Endothelial cell of umbilical vein (primary cell): ENCODE results near the gene TAB3. TPM values are rescaled to one million over a fixed set of nuclear protein-coding genes. Genes with fewer than 3 reads are reported as not detected.

Experiments
- BruUV-seq: library from RNA; stranded (reverse); fragments of 400-500 nt; replicated peaks from 2 replicates; lab custom pipeline; 2021; lab: Mats Ljungman, UMichigan
- CTCF ChIA-PET: fragments of 300-600, 350-600 bp; sonication (Branson Sonifier 250); formaldehyde crosslinking; loops from one replicate; lab custom pipeline; 2021; ENCODE audit warnings: antibody characterized with exemption, inconsistent platforms; lab: Charles Lee
- POLR2A ChIA-PET: fragments of 300-600, 350-600 bp; sonication (Branson Sonifier 250); formaldehyde crosslinking; loops from one replicate; lab custom pipeline; 2021; ENCODE audit warnings: antibody characterized with exemption, inconsistent platforms; lab: Charles Lee
- DNase-seq: peaks from one replicate; pipeline ENCODE4 v3.0.0-alpha.2; 2011; ENCODE audit warnings: low read depth, low spot score
- FAIRE-seq: peaks from 2 replicates; lab custom pipeline; 2011; peaks lifted over from hg19 to GRCh38; lab: Jason Lieb, UNC
- H2AFZ ChIP-seq: 2 replicates; pipeline ENCODE4 v1.6.0; 2012; ENCODE audit warnings: low read depth, low read length, control low read depth, inconsistent platforms
- H3K27ac ChIP-seq: 2 replicates; pipeline ENCODE4 v1.5.1; 2011; ENCODE audit warnings: low read depth, mild to moderate bottlenecking, control low read depth, low read length, moderate library complexity; ENCODE audit not compliant: insufficient read depth
- H3K27me3 ChIP-seq, 2 experiments: 2 replicates each; pipeline versions ENCODE4 v1.6.0 to v1.6.1; 2011; ENCODE audit warnings: low read length in 2 of 2, mixed read lengths in 1 of 2; ENCODE audit not compliant: control insufficient read depth in 2 of 2, insufficient read depth in 2 of 2
- H3K36me3 ChIP-seq, 2 experiments: 2 replicates in 1 of 2; 3 replicates in 1 of 2; pipeline ENCODE4 v1.5.1; 2011; ENCODE audit warnings: low read length in 2 of 2, mild to moderate bottlenecking in 1 of 2, moderate library complexity in 1 of 2; ENCODE audit not compliant: control insufficient read depth in 2 of 2, insufficient read depth in 2 of 2; ENCODE audit errors: extremely low read depth in 1 of 2
- H3K4me1 ChIP-seq: 3 replicates; pipeline ENCODE4 v1.5.1; 2011; ENCODE audit warnings: mild to moderate bottlenecking, low read length; ENCODE audit not compliant: control insufficient read depth, insufficient read depth; ENCODE audit errors: extremely low read depth
- H3K4me2 ChIP-seq: 2 replicates; pipeline ENCODE4 v1.6.1; 2011; ENCODE audit warnings: low read length, control low read depth, mixed read lengths; ENCODE audit not compliant: insufficient read depth
- H3K4me3 ChIP-seq, 3 experiments: fragments of 200-600 bp in 1 of 3; sonication (generic), shearing (Covaris generic) in 1 of 3; replicated peaks in 1 of 3; 2 replicates each; pipeline ENCODE4 v1.5.1; 2011 to 2016; ENCODE audit warnings: control low read depth in 3 of 3, low read length in 3 of 3, mild to moderate bottlenecking in 2 of 3, inconsistent platforms in 1 of 3, low read depth in 1 of 3, moderate library complexity in 1 of 3; ENCODE audit not compliant: insufficient read depth in 1 of 3
- H3K79me2 ChIP-seq: 2 replicates; pipeline ENCODE4 v1.6.0; 2012; ENCODE audit warnings: low read length, inconsistent platforms; ENCODE audit not compliant: control insufficient read depth, insufficient read depth
- H3K9ac ChIP-seq: replicated peaks from 2 replicates; pipeline ENCODE3; 2011; ENCODE audit warnings: low read length, control low read depth; ENCODE audit not compliant: insufficient read depth; ENCODE audit errors: extremely low read depth
- H3K9me1 ChIP-seq: replicated peaks from 3 replicates; pipeline ENCODE4 v1.6.0; 2011; ENCODE audit warnings: mild to moderate bottlenecking, low read length; ENCODE audit not compliant: control insufficient read depth, insufficient read depth; ENCODE audit errors: extremely low read depth
- H3K9me3 ChIP-seq: replicated peaks from 2 replicates; pipeline ENCODE4 v1.5.1; 2012; ENCODE audit warnings: low read length, inconsistent platforms; ENCODE audit not compliant: control insufficient read depth, insufficient read depth
- H4K20me1 ChIP-seq: replicated peaks from 2 replicates; pipeline ENCODE3; 2011; ENCODE audit warnings: mild to moderate bottlenecking, low read length; ENCODE audit not compliant: control insufficient read depth, insufficient read depth; ENCODE audit errors: extremely low read depth
- EZH2 ChIP-seq: IDR thresholded peaks from 2 replicates; pipeline ENCODE4 v1.6.1; 2012; ENCODE audit warnings: borderline replicate concordance, low read depth, mild to moderate bottlenecking, moderate library complexity, low read length, inconsistent platforms; ENCODE audit not compliant: severe bottlenecking
- FOS ChIP-seq: IDR thresholded peaks from 2 replicates; pipeline ENCODE4 v1.6.1; 2011; ENCODE audit warnings: mild to moderate bottlenecking, low read length, moderate library complexity, borderline replicate concordance; ENCODE audit not compliant: insufficient read depth
- GATA2 ChIP-seq: IDR thresholded peaks from 2 replicates; pipeline ENCODE4 v1.7.0; 2011; ENCODE audit warnings: low read depth, mild to moderate bottlenecking, moderate library complexity, mixed read lengths, low read length; ENCODE audit not compliant: insufficient read length, insufficient read depth
- JUN ChIP-seq: IDR thresholded peaks from 2 replicates; pipeline ENCODE4 v1.6.1; 2011; ENCODE audit warnings: borderline replicate concordance, low read depth; ENCODE audit not compliant: insufficient read length, insufficient read depth
- MYC ChIP-seq: IDR thresholded peaks from one replicate; pipeline ENCODE4 v1.6.1; 2011; ENCODE audit warnings: mild to moderate bottlenecking, low read depth, low read length
- POLR2A ChIP-seq: IDR thresholded peaks from 2 replicates; pipeline ENCODE4 v1.6.1; 2012; ENCODE audit warnings: low read depth, mild to moderate bottlenecking, control low read depth, low read length
- dilution Hi-C: fragments of 300-500 bp; cut with MboI; formaldehyde crosslinking; loops from one replicate; pipeline ENCODE4 v1.15.0; 2019; ENCODE audit warnings: low sequenced_read_pairs; ENCODE audit not compliant: extremely low pct_ligation_motif_present
- intact Hi-C: fragments of 100-400 bp; cut with micrococcal nuclease; formaldehyde crosslinking; loops from one replicate; pipeline ENCODE4 v1.10.0; 2022
- polyA plus RNA-seq, 4 experiments: library from polyadenylated mRNA; depleted of rRNA in 3 of 4; stranded (reverse) in 3 of 4; unstranded in 1 of 4; fragments of >200 nt; gene quantifications; 2 replicates each; pipeline versions ENCODE4 v1.2.1 to v1.2.3, GENCODE V29; 2011 to 2012; ENCODE audit warnings: missing spikeins in 1 of 4
- total RNA-seq: library from RNA; stranded (reverse); gene quantifications from 2 replicates; pipeline ENCODE4 v1.2.3, GENCODE V29; 2021
- TF ChIP-seq, protein P1 (sequence below), 2 donors: IDR thresholded peaks; 1 replicate in 1 of 2; 2 replicates in 1 of 2; pipeline ENCODE4 v1.5.1; 2011; ENCODE audit warnings: low read length in 2 of 2, mild to moderate bottlenecking in 2 of 2, moderate library complexity in 2 of 2, control low read depth in 1 of 2, inconsistent platforms in 1 of 2, low read depth in 1 of 2; ENCODE audit not compliant: insufficient read depth in 1 of 2; ENCODE audit errors: extremely low read depth in 1 of 2
- TF ChIP-seq, protein P2 (sequence below): IDR thresholded peaks from 2 replicates; pipeline ENCODE4 v1.6.1; 2011; ENCODE audit not compliant: insufficient read depth, insufficient read length

The TAB3 gene
- total and polyA plus RNA-seq, 2 donors (not counting 3 experiments of a cell fraction or from before 2014, with no cell fraction given), result 11.5 to 11.7 TPM

DNA sequence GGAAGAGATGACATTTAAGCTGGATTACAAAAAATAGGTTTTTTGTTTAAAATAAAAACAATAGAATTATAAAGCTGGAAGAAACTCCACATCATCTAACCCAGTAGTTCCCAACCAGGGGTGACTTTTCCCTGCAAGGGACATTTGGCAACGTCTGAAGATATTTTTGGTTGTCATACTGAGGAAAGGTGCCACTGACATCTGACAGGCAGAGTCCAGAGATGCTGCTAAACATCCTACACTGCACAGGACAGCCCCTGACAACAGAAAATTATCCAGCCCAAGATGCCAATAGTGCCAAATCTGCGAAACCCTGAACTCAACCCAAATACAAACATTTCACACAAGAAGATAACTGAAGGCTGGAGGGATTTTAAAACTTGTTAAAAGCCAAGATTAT lies 18.5 kb downstream of the TAB3 start:
- Histone ChIP-seq H2AFZ (no peak overlapping the region), H3K4me3 (no peak overlapping the region), H4K20me1 (no peaks in the 10 kb centered on the region), H3K27ac (no peak overlapping the region), H3K9ac (no peak overlapping the region), H3K4me1 (peaks cover 6% of the 10 kb centered on the region), H3K4me2 (no peak overlapping the region), H3K9me3 (no peaks in the 10 kb centered on the region), H3K9me1 (no peaks in the 10 kb centered on the region), H3K79me2 (peaks cover 2% of the 10 kb centered on the region), H3K36me3 (no peaks in the 10 kb centered on the region), H3K27me3 (no peaks in the 10 kb centered on the region)
- TF ChIP-seq GATA2 (no peak), FOS (no peak), MYC (no peak), POLR2A (no peak), JUN (no peak), EZH2 (no peak)
- TF ChIP-seq, protein P1, sequence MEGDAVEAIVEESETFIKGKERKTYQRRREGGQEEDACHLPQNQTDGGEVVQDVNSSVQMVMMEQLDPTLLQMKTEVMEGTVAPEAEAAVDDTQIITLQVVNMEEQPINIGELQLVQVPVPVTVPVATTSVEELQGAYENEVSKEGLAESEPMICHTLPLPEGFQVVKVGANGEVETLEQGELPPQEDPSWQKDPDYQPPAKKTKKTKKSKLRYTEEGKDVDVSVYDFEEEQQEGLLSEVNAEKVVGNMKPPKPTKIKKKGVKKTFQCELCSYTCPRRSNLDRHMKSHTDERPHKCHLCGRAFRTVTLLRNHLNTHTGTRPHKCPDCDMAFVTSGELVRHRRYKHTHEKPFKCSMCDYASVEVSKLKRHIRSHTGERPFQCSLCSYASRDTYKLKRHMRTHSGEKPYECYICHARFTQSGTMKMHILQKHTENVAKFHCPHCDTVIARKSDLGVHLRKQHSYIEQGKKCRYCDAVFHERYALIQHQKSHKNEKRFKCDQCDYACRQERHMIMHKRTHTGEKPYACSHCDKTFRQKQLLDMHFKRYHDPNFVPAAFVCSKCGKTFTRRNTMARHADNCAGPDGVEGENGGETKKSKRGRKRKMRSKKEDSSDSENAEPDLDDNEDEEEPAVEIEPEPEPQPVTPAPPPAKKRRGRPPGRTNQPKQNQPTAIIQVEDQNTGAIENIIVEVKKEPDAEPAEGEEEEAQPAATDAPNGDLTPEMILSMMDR (IDR thresholded peaks at IDR 0.05; ENCODE audit: extremely low read depth in 1 of 2, insufficient read depth in 1 of 2, low read depth in 1 of 2, low read length in 2 of 2), result no peak
- TF ChIP-seq, protein P2, sequence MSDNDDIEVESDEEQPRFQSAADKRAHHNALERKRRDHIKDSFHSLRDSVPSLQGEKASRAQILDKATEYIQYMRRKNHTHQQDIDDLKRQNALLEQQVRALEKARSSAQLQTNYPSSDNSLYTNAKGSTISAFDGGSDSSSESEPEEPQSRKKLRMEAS, result no peak
- CTCF ChIA-PET, result no interaction called here
- intact Hi-C loops, result no loop called here
- POLR2A ChIA-PET, result no interaction called here
- no TSS peak for BruUV-seq
- dilution Hi-C loops, result no loop called here
- no peak for FAIRE-seq
- DNase-seq, result no peak
